GM12874 (cell line): ENCODE results near the gene TF.

Experiments
- CTCF ChIP-seq: IDR thresholded peaks from 2 replicates; pipeline ENCODE4 v1.5.1; 2011; ENCODE audit warnings: low read depth, mild to moderate bottlenecking, control low read depth, low read length, moderate library complexity; ENCODE audit not compliant: insufficient read depth

TF gene

GRCh38 chr3:133754973-133755828 is 9.0 kb downstream of the TF start:
- TF ChIP-seq CTCF, result no peak

- TF ChIP-seq CTCF, result no peak
These were observed 10.8 kb downstream of the TF start for GRCh38 chr3:133756716-133757694.

- TF ChIP-seq CTCF, result no peak
These were observed 11.7 kb downstream of the TF start for GRCh38 chr3:133757701-133758567.

- TF ChIP-seq CTCF, result no peak
These were observed 12.4 kb downstream of the TF start for GRCh38 chr3:133758568-133758928.

DNA sequence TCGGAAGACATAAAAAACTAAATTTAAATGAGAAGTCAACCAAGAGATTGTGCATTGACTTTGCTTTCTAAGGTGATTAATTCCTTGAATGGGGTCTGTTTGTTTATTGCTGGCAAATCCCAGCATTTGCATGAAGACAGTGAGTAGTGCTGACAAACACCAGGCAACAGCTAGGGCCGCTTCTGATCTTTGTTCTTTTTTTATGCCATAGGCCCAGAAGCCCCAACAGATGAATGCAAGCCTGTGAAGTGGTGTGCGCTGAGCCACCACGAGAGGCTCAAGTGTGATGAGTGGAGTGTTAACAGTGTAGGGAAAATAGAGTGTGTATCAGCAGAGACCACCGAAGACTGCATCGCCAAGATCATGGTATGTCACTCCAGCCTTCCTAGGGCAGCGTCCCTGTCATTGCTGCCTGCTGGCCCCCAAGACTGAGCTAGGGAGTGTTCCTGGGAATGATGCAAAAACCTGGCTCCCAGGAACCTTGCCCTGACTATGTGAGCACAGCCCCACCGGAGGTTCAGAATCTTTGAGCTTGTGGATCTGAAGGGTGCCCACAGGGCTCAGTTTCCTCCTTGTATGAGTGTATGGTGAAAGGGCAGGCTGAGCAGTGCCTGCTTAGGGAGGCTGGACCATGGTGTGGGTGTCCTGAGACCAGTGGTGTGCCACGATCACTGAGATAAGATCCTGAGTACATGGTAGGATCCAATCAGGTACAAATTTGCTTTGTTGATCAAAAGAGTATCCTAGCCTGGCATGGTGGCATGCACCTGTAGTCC is 13.0 kb downstream of the TF start:
- no peak for TF ChIP-seq CTCF

- TF ChIP-seq CTCF, result no peak
These were observed 13.6 kb downstream of the TF start for GRCh38 chr3:133759740-133760305.
